GM19455 (cell line): ENCODE measurements around the gene TMEM72.
"Not testable (repeated sequence)": the region's sequence is repeated elsewhere in the genome, so short reads cannot be mapped to it uniquely, and the experiment has no call there.

Experiments used
- ATAC-seq: cut with Tn5 transposase; IDR thresholded peaks from one replicate; pipeline ENCODE4 v1.9.1; 2021; ENCODE audit not compliant: unreplicated experiment

The TMEM72 gene

DNA sequence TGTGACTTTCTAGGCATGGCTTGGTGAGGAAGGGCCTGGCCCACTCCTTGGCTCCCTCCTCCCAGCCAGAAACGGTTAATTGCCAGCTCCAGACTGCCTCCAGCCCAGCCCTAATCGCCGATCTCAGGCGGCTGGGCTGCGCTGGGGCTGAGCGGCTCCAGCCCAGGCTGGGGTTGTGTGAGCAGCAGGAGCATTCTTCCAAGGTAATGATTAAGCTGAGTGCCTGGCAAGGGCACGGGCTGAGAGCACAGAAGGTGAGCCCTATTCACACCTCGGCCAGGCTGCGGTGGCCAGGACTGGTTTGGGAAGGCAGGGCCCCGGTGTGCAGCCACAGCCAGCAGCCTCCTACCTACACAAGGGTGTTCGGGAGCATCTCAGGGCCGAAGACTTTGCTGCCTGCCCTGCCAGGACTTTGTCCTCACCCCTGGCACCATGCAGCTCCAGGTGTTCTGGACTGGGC is at the start of gene TMEM72:
TSS of gene TMEM72 (plus strand) at position 257 of the 460 bp plus-strand sequence. CDS start at position 433, 176 bp downstream.
- ATAC-seq: no peak

DNA sequence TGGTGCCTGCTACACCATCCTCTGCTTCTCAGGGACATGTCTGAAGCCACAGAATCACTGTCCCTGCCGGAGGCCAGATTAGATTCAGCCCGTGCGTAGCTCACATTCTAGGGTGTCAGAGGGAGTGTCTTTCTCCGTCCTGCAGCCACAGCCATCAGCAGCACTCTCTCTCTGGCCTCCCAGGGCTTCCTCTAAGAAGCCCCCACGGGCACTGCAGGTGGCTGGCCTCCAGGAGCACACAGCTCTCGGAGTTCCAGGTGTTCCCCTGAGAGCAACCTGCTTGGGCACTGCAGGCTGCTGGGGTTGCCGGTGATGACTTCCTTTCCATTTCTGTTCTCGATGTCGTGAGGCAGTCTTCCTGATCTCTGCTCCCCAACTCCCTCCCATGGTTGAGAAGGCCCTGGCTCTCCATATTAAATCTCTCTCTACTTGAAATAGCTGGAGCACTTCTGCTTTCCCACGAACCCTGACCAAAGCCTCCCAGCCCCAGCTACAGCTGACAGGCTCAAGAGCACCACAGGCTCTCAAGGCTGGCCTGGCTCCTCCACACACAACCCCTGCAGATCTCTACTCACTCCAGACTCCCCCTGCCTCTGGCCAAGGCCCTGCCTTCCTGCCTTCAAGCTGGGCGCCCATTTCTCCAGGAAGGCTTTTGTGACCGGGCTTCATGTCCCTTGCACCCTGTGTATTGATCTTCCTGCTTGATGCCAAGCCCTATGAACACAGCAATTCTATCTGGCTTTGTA is 49.0 kb upstream of the TMEM72 start:
- ATAC-seq: no peak

DNA sequence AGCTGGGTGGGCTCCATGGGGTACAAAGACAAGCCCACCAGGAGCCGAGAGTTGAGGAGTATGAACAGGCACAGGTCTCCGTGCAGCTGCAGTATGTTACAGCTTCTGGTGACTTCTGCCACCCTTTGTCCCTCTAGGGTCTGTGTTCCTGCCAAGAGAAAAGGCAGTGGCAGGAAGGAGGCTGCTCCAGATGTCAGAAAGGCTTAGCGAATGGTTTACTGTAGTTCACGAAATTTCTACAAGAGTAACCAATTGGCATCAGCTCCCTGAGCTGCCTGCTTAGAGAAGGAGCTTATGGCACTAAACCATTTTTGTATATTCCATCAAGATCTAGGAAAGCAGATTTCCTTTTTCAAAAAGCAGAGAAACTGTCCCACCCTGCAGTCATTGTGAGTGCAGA is 48.2 kb upstream of the TMEM72 start:
- ATAC-seq: no peak

DNA sequence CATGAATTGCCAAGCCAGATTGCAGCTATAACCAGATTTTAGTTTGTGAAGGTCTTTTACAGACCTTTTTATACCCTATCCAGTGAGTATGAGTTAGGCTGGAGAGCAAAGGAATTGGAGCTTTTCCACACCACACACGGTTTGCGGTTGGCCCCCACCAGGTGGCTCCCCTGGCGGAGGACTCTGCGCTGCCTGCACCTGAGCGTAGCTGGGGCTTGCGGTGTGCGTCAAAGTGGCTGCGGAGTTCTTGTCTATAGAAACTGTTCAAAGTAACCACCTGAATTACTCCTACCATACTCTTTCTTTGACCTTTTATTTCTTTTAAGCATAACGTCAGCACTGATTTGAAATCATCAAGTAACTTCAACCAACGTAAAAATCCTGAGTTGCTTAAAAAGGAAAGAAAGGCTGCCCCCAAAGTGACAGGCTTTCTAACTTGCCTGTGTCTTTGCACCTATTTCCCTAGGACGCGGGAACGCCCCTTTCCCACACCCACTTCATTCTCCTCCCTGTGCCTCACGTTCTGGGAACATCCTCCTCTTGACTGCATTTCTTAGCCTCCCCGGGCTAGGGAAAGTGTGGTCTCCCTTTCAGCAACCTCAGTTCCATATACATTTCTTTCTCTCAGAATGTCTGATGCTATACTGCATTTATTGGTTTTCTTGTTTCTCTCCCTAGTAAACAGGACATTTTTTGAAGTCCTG is 47.6 kb upstream of the TMEM72 start:
- ATAC-seq: no peak

DNA sequence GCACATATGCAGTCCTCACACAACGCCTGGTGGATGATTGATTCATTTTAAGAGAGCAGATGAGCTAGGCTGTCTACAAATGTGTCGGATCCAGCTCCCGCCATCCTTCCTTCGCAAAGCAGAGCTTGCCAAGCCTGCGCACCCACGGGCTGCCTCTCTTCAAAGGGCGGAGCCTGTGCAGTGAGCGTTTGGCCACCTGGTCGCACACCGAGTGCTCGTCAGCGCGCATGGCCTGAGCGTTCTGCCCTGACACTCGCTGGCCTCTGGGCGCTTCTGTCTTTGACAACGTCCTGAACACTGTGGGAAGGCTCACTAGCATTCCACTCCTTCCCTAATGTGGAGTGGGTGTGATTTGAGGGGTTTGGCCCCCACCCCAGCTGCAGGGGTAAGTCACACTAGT is 47.1 kb upstream of the TMEM72 start:
- no peak for ATAC-seq

DNA sequence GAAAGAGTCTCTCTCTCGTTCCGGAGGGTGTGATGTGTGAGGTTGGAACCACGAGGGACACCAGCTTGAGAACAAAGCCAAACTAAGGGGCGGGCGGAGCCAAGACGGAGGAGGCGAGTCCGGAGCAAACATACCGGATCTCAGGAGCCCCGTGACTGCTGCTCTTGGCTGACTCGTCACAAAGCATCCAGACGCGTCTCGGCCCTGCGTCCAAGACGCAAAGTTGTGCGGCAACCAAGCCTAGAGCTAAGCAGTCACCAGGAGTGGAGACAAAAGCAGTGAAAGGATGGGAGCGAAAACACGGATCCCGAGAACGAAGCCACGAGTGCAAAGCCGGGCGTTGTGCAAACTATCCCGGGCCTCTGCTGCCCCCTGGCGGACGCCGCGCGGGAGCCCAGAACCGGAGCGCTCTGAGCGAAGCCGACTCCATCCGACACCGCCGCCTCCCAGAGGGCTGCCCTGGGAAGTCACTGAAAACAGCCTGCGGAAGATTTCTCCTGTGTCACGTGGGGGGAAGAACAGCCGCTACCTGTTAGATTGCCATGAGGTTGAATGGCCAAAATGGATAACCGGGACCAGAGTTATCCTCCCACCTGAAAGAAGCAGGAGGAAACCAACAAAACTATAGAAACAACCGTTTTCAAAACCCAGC is 46.4 kb upstream of the TMEM72 start:
- ATAC-seq: peak; percentile 85

DNA sequence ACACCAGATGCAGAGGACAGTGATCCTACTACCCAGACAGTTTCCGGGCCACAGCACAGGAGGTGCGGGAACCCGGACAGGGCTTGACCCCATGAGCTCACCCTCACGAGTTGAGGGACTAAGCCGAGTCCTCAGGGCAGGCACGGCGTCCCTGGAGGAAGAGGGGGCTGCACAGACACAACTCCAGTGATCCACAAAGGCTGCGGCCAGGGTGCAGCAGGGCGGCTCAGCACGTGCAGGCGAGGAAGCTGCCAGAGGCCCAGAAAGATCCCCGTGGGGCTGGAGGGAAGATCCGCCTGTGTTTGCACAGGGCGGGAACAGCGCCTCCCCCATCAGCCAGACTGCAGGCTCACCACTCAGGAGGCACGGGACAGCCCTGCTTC is 45.9 kb upstream of the TMEM72 start:
- ATAC-seq: no peak

DNA sequence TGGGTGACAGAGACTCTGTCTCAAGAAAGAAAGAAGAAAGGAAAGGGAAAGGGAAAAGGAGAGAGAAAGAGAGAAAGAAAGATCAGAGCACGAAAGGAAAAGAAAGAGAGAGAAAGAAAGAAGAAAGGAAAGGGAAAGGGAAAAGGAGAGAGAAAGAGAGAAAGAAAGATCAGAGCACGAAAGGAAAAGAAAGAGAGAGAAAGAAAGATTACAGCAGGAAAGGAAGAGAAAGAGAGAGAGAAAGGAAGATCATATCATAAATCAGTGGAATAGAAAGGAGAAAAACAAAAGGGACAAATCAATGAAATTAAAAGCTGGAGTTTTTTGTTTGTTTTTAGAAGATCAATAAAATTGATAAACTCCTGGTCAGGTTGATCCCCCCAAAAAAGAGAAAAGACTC is 44.8 kb upstream of the TMEM72 start:
- ATAC-seq: not testable (repeated sequence)

DNA sequence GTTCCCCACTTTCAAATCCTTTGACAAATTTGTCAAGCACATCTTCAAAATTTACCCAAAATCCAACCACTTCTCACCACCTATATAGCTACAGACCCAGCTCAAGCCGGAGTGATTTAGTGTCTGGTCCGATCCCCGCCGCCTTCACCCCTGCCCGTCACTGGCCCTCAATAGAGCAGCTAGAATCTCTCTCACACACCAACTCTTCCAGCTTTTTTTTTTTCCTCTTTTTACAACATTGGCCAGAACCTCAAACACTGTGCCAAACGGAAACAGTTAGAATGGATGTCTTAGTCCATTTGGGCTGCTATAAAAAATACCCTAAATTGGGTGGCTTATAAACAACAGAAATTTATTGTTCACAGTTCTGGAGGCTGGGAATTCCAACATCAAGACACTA is 41.1 kb upstream of the TMEM72 start:
- ATAC-seq: no peak

DNA sequence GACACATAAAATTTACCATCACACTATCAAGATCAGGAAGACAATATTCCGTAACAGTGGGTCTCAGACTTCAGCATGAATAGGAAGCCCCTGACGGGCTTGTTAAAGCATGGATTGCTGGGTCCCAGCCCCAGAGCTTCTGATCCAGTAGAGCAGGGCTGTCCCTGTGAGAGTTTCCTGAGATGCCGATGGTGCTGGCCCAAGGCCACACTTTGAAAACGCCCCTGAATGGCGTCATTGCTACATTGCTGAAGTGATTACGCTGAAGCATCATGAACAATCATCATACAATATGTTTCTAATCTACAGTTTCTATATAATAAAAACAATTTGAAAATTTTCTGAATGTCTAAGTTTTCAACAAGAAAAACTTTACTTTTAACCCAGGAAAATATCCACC is 38.0 kb upstream of the TMEM72 start:
- ATAC-seq: no peak

DNA sequence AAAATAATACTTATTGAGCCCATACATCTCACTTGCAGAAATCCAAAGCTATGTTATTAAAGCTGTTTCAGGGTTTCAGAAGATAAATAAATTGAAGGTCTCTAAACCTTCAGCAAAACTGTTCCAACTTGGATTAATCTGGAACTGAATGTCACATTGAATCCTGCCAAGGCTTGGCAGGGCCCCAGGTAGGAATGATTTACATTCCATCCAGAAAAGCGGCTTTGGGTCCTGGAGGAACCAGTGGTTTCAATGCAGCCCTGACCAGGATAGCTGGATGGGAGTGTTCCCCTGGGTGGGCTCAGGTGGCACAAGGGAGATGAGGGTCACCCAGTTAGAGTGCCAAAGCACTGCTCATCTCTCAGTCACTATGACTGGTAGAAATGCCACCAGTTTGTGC is 37.0 kb upstream of the TMEM72 start:
- ATAC-seq: no peak

DNA sequence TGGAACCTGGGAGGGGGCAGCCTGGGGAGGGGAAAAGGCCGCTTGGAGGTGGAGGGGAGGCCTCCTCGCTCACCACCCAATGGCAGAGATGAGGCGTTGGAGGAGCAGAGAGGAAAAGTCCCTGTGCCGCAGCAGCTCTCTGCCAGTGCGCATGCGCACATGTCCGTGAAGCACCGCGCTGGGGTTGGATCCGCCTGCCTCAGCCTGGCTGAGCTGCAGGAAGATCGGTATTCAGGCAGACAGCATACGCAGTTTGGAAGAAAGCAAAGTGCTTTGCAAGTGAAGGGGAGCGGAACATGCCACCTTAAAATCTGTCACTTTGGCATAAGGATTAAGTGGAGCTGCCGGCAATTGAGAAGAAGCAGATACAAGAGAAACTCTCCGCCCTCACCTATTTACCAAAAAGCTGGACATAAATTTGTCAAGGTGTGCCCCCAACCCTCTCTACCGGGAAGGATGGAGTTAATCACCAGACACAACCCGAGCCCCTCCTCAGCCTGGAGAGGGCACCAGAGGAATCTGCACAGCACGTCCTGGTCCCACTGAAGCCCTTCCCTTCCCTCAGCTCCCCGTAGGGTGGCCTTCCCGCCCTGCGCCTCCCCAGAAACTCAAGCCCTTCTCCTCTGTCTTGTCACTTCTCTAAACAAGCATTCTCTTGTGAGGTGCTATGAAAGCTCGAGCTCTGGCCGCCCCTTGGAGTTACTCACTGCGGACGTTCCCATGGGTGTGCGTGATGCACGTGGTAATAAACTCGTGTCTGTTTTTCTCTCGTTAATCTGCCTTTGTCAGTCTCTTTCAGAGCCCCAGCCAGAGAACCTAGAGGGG is 32.2 kb upstream of the TMEM72 start:
- peak; percentile 63 for ATAC-seq

DNA sequence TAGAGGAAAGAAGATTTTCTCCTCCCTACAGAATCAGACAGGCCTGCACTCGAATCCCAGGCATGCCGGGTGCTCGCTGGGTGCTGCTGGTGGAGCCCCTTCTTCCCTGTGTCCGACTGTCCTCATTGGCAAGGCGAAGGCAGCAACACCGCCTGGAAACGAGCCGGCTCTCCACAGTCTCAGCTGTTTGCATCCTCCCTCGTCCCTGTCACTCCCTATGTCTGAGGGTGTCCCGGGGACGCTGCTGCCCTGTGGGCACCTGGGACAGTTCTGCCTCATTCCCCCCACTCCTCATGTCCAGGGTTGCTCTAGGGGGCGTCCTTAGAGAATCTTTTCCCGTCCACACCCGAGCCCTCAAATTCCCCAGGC is 31.6 kb upstream of the TMEM72 start:
- ATAC-seq: no peak

DNA sequence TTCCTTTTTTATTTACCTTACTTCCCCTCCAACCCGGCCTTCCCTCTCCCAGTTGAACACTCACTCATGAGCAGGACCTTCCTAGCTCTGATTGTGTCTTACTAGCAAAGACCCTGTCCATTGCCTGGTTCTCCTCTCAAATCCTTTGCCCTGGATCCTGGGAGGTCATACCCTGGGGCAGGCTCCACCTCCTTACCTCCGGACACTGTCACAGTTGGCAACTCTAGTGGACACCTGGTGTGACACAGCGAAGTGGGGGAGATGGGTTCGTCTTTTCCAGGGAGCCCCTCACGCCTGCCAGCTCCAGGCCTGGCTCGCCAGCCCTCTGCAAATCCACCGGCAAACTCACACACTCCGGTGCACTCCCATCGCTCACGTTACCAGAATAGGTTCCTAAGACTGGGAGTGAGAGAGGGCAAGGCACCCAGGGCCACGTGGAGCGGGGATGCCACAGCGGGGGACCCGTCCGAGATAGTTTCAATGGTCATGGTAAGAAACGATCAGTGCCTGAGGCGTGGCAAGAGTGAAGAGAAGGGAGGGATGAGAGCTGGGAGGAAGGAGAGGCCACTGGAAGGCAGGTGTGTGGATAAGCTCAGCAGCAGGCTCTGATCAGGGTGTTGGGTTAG is 30.9 kb upstream of the TMEM72 start:
- no peak for ATAC-seq

DNA sequence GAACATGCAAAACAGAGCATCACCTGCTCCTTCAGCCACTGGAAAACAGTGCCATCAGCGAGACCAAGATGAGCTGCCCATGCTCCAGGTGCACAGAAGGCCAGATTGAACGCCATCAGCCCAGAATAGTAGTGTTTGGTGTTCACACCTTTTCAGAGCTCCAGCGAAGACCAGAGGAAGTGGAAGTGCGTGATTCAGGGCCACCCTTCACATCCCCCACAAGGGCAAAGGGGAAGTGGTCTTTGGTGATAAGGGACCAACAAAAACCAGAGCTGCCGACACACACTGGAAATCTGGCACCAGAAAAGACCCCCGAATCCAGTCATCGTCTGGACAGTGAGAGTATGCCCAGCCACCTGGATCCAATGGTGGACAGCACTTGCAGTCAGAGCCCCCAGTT is 29.5 kb upstream of the TMEM72 start:
- no peak for ATAC-seq

DNA sequence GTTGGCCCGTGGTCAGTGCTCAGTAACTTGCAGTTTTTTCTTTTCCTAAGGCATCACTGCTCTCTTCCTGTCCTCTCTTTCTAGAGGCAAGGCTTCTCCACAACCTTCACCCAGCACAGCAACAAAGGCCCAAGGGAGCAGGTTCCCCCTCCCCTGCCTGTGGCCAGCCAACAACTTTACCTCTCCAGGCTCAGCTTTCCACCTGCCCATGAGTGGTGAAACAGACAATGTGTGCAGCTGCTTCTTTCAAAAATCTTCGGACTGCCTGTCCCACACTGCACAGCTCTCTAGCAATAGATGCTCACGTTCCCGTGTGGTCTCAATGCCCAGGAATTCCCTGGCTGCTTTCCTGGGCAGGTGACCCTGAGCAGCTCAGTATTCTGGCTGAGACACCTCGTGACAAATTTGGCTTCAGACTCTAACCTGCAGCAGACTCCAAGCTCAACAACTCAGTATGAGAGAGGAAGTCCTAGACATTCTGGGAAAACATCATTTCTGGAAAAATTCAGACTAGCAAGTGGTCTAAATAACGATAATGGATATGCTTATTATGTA is 28.9 kb upstream of the TMEM72 start:
- ATAC-seq: no peak

DNA sequence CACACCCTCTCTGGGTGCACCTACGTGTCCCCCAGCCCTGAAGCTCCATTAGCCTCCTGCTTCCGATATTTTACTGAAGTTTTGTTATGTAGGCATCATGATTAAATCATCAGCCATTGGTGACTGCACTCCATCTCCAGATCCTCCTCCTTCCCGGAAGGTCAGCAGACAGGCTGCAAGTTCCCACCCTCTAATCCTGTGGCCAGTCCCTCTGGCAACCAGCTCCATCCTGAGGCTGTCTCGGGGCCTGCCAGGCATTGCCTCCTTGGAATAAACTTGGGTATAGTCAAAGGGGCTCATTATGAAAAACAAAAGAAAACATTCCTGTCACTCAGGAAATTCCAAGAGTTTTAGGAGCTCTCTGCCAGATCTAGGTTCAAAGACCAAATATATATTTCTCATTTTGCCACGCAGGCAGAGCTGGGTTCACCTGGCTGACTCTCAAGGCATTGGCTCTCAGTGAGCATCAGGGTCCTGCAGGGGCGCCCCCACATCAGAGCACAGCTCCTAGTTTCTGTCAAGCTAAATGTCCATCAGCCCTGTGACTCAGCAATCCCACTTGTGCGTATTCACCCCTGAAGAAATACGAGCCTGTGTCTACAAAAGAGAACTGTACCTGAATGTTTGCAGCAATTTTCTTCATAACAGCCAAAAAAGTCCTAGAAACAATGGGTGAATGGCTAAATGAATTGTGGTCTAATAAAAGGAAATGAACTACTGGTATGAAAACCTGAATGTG is 27.4 kb upstream of the TMEM72 start:
- no peak for ATAC-seq

DNA sequence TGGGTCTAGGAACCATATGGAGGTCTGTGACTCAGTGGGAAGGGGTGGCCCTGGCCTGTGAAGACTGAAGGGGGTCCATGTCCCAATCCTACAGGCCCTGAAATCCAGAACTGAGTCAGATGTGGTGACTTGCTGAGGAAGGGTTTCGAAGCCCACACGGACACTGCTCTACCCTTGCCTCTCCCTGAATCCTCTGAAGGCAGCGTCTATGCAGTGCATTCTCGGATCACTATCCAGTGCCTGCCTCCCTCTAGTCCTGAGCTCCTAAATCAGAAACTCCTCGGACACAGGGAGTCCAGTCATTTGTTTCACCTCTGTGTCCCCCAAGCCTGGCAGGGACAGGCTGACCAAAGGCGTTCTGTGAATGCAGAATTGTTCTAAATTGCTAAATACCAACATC is 25.4 kb upstream of the TMEM72 start:
- ATAC-seq: no peak

DNA sequence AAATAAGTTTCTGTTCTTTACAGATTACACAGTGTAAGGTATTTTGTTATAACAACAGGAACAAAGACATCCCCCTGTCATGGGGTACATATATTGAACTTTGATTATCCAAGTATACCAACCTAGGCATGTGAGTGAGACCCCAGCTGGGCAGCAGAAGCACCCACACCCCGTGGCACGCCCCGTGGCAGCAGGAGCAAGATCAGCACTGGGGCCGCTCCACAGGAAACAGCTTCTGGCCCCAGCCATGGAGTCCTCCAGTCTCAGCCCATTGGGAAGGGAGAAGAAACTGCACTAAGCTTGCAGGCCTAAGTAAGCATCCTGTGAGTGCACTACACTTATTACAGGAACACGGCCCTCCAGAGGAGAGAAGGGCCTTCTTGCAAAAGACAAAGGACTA is 24.2 kb upstream of the TMEM72 start:
- no peak for ATAC-seq

DNA sequence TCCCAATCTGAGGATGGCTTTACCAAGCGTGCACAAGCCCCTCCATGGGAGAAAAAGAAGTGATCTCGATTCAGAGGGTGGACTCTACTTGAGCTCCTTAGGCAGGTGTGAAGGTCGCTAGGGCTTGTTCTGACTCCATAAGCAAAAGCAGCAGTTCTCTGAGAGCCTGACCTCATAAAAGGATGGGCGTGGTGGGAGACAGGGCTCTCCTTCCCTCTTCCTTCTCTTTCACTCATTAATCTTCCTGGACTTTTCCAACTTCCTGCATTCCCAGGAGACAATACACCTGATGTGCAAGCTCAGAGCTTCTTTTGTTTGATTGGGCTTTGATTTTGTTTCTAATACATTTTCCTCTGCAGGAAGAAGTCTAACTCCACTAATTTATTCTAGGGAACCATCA is 22.3 kb upstream of the TMEM72 start:
- no peak for ATAC-seq
